ENCODE data around the gene PTGES2.

PTGES2 gene

DNA sequence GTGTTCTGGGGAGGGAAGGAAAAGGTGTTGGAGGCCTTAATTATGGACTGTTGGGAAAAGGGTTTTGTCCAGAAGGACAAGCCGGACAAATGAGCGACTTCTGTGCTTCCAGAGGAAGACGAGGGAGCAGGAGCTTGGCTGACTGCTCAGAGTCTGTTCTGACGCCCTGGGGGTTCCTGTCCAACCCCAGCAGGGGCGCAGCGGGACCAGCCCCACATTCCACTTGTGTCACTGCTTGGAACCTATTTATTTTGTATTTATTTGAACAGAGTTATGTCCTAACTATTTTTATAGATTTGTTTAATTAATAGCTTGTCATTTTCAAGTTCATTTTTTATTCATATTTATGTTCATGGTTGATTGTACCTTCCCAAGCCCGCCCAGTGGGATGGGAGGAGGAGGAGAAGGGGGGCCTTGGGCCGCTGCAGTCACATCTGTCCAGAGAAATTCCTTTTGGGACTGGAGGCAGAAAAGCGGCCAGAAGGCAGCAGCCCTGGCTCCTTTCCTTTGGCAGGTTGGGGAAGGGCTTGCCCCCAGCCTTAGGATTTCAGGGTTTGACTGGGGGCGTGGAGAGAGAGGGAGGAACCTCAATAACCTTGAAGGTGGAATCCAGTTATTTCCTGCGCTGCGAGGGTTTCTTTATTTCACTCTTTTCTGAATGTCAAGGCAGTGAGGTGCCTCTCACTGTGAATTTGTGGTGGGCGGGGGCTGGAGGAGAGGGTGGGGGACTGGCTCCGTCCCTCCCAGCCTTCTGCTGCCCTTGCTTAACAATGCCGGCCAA is 19.1 kb downstream of the PTGES2 start:
- in situ Hi-C loops (cut with HindIII; ENCODE audit: low pct_unique_long_range_greater_than_20kb, low sequenced_read_pairs): no loop called here
- DNase-seq (ENCODE audit: low read depth in 1 of 2, low spot score in 1 of 2): no peak
- no peak for TF ChIP-seq JUND (IDR thresholded peaks at IDR 0.05; ENCODE audit: low read depth)

DNA sequence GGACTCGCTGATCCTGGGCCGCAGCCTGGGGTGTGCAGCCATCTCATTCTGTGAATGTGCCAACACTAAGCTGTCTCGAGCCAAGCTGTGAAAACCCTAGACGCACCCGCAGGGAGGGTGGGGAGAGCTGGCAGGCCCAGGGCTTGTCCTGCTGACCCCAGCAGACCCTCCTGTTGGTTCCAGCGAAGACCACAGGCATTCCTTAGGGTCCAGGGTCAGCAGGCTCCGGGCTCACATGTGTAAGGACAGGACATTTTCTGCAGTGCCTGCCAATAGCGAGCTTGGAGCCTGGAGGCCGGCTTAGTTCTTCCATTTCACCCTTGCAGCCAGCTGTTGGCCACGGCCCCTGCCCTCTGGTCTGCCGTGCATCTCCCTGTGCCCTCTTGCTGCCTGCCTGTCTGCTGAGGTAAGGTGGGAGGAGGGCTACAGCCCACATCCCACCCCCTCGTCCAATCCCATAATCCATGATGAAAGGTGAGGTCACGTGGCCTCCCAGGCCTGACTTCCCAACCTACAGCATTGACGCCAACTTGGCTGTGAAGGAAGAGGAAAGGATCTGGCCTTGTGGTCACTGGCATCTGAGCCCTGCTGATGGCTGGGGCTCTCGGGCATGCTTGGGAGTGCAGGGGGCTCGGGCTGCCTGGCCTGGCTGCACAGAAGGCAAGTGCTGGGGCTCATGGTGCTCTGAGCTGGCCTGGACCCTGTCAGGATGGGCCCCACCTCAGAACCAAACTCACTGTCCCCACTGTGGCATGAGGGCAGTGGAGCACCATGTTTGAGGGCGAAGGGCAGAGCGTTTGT is 19.9 kb downstream of the PTGES2 start:
- TF ChIP-seq JUND (IDR thresholded peaks at IDR 0.05; ENCODE audit: low read depth): no peak
- no peak for DNase-seq (ENCODE audit: low read depth in 1 of 2, low spot score in 1 of 2)
- in situ Hi-C loops (cut with HindIII; ENCODE audit: low pct_unique_long_range_greater_than_20kb, low sequenced_read_pairs): no loop called here

DNA sequence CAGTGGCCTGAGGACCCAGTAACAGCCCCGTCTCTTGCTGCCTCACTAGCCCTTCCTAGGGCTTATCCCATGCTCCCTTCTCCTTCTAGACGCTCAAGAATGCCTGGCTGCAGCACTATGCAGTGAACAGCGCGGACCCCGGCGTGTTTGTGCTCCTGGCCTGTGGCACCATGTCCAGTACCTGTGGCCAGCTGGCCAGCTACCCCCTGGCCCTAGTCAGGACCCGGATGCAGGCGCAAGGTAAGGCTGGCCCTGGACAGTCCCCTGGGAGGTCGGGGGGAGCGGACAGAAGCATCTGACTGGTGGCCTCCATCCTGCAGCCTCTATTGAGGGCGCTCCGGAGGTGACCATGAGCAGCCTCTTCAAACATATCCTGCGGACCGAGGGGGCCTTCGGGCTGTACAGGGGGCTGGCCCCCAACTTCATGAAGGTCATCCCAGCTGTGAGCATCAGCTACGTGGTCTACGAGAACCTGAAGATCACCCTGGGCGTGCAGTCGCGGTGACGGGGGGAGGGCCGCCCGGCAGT is 20.5 kb downstream of the PTGES2 start:
- no peak for TF ChIP-seq JUND (IDR thresholded peaks at IDR 0.05; ENCODE audit: low read depth)
- in situ Hi-C loops (cut with HindIII; ENCODE audit: low pct_unique_long_range_greater_than_20kb, low sequenced_read_pairs): no loop called here
- no peak for DNase-seq (ENCODE audit: low read depth in 1 of 2, low spot score in 1 of 2)

DNA sequence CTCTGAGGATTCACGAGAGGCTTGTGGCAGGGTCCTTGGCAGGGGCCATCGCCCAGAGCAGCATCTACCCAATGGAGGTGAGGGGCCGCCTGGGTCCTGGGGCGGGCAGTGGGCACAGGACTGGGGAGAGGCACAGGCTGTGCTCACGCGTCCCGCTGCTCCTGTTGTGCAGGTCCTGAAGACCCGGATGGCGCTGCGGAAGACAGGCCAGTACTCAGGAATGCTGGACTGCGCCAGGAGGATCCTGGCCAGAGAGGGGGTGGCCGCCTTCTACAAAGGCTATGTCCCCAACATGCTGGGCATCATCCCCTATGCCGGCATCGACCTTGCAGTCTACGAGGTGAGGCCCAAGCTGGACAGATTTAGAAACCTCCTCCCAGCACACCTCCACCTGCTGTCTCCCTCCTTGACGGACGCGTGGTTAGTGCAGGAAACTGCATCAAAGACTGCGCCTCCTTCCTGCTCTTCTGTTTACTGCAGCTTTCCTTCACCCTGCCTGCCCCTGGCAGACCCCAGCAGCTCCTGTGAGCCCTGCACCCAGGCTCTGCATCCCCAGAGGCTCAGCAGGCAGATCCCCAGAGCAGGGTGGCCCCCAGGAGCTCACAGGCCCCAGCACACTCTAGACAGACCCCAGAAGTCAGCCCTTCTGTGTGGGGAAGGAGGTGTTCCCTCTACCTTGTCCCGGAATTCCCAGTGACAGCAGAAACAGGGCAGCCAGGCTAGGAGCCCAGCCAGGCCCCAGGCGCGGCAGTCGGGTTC is 21.2 kb downstream of the PTGES2 start:
- in situ Hi-C loops (cut with HindIII; ENCODE audit: low pct_unique_long_range_greater_than_20kb, low sequenced_read_pairs): no loop called here
- no peak for DNase-seq (ENCODE audit: low read depth in 1 of 2, low spot score in 1 of 2)
- TF ChIP-seq JUND (IDR thresholded peaks at IDR 0.05; ENCODE audit: low read depth): no peak

DNA sequence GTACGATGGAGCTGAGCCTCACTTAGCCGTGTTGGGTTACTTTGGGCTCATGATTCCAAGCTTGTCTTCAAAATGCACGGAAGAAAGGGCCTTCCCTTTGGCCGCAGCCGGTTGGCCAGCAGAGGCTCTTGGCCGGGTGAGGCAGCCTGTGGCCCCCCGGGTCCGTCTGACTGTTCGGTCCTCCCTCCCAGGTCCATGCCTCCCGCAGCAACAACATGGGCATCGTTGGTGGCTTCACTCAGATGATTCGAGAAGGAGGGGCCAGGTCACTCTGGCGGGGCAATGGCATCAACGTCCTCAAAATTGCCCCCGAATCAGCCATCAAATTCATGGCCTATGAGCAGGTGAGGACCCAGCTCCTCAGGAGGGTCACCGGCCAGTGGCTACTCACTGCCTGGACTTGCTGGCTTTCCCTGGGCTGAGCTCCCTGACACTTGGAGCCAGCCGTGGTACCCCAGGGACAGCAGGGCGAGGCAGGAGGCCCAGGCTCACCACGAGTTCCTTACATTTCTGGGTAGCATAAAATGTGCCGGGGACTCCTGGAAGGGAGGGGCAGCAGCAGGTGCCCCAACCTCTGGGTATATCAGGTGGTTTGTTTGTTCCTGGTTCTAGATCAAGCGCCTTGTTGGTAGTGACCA is 21.9 kb downstream of the PTGES2 start:
- DNase-seq (ENCODE audit: low read depth in 1 of 2, low spot score in 1 of 2): no peak
- in situ Hi-C loops (cut with HindIII; ENCODE audit: low pct_unique_long_range_greater_than_20kb, low sequenced_read_pairs): no loop called here
- TF ChIP-seq JUND (IDR thresholded peaks at IDR 0.05; ENCODE audit: low read depth): no peak

DNA sequence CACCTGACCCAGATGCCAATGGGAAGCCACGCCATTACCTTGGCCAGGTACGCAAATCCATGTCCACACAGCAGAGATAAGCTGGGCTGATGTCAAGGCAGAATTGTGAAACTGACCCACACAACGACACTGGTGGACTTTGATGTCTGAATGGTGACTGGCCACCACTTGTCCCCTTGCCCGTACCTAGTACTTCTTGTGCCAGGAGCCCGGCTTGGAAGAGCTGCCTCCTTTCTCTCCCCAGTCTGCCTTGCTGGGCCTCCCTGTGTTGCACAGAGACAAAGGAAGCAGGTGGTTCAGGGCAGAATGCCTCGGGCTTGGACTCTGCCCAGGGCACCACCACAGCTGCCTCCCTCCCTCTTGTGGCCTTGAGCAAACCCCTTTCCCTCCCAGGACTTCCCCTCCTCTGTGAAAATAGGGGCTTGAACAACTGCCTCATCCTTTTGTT is 23.3 kb downstream of the PTGES2 start:
- in situ Hi-C loops (cut with HindIII; ENCODE audit: low pct_unique_long_range_greater_than_20kb, low sequenced_read_pairs): no loop called here

DNA sequence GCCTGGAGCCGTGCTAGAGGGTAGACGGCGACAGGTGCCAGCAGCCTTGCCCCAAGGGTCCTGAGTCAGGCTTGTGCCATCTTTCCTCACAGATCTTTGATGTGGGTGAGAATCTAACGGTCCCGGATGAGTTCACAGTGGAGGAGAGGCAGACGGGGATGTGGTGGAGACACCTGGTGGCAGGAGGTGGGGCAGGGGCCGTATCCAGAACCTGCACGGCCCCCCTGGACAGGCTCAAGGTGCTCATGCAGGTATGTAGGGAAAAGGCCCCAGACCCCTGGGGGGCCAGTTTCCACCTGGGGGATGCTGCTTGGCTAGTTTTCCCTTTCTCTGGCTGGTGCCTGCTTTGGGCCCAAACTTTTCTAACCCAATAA is 24.0 kb downstream of the PTGES2 start:
- no peak for TF ChIP-seq JUND (IDR thresholded peaks at IDR 0.05; ENCODE audit: low read depth)
- no peak for DNase-seq (ENCODE audit: low read depth in 1 of 2, low spot score in 1 of 2)
- in situ Hi-C loops (cut with HindIII; ENCODE audit: low pct_unique_long_range_greater_than_20kb, low sequenced_read_pairs): no loop called here

More for the DNA sequence above, 23.3 kb downstream of the PTGES2 start:
- no peak for DNase-seq (ENCODE audit: low read depth in 1 of 2, low spot score in 1 of 2)
- no peak for TF ChIP-seq JUND (IDR thresholded peaks at IDR 0.05; ENCODE audit: low read depth)

DNA sequence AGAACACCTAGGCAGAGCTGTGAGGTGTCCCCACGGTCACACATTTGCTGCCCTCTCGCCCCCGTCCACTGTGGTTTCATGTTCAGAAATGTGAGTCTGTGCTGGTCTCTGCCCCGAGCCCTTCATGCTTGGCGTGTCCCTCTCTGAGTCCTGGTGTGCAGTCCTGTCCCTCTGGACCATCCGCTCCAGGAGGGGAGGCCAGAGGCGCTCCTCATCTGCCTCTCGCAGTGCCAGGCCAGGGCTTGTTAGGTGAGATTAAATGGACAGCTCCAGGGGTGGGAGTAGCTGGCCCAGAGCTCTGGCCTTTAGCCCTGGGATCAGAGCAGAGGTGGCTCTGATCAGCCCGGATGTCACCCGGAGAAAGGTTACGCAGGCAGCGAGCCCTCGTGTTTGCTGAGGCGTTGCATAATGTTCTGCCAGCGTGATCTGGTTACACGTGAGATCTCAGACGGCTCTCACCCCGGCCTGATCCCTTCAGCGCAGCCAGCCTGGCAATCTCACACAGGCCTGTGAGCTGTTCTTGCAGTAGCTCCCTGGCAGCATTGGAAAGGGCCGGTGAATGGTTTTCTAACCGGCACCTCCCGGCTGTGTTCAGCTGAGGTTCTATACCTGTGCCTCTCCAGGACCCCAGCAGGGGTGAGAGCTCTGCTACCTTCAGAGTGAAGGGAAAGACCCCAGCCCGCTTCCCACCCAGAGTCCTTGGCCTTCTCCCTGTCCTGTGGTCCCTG is 24.5 kb downstream of the PTGES2 start:
- in situ Hi-C loops (cut with HindIII; ENCODE audit: low pct_unique_long_range_greater_than_20kb, low sequenced_read_pairs): no loop called here
- no peak for TF ChIP-seq JUND (IDR thresholded peaks at IDR 0.05; ENCODE audit: low read depth)
- DNase-seq (ENCODE audit: low read depth in 1 of 2, low spot score in 1 of 2): no peak

DNA sequence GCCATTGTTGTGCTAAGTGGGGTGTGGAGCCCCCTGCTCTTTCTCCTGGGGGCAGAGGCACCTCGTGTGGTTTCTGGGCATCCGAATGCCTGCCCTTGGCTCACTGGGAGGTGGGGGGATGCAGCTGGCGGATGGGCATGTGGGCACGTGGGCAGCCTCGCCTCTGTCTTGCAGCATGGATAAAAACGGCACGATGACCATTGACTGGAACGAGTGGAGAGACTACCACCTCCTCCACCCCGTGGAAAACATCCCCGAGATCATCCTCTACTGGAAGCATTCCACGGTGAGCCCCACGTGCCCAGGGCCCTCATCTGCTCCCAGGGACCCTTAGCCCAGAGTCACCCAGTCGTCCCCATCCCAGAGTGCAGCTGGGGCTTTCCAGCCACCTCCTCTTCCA is 25.3 kb downstream of the PTGES2 start:
- in situ Hi-C loops (cut with HindIII; ENCODE audit: low pct_unique_long_range_greater_than_20kb, low sequenced_read_pairs): no loop called here
- TF ChIP-seq JUND (IDR thresholded peaks at IDR 0.05; ENCODE audit: low read depth): no peak
- no peak for DNase-seq (ENCODE audit: low read depth in 1 of 2, low spot score in 1 of 2)

DNA sequence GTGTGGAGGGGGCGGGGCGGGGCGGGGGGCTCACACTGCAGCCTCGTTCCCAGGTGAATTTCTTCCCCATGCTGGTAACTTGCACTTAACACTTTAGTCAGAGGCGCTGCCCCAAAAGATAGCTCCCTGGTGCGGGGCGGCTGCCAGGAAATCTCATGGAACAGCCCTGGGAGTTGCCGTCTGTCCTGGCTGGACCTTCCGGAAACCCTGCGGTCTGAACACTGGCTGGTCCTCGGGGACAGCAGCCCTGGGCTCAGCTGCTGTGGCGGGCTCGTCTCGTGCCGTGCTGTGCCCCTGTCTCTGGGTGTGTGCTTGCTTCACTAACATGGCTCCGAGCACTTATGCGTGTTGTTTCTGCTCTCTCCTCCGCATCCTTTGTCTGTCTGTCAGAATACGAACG is 25.8 kb downstream of the PTGES2 start:
- TF ChIP-seq JUND (IDR thresholded peaks at IDR 0.05; ENCODE audit: low read depth): no peak
- no peak for DNase-seq (ENCODE audit: low read depth in 1 of 2, low spot score in 1 of 2)
- in situ Hi-C loops (cut with HindIII; ENCODE audit: low pct_unique_long_range_greater_than_20kb, low sequenced_read_pairs): no loop called here

DNA sequence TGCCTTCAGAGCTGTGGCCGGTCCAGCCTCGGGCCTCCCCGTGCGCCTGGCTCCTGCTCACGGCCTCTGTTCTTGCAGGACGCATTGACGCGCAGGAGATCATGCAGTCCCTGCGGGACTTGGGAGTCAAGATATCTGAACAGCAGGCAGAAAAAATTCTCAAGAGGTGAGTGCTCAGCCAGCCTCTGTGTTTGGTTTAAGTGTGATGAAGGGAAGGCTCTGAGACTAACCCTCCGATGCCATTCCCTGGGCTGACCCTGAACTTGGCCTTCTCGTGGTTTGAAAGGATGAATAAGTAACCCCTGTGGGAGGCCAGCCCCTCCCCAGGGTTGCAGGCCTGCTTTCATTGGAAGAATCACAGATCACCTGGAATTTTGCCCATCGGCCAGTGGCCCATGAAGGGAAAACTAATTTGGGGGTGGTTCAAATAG is 26.3 kb downstream of the PTGES2 start:
- no peak for TF ChIP-seq JUND (IDR thresholded peaks at IDR 0.05; ENCODE audit: low read depth)
- no peak for DNase-seq (ENCODE audit: low read depth in 1 of 2, low spot score in 1 of 2)
- in situ Hi-C loops (cut with HindIII; ENCODE audit: low pct_unique_long_range_greater_than_20kb, low sequenced_read_pairs): no loop called here
